H9 (cell line): Measurements from ENCODE around the gene PPP2CA. TPM values are rescaled to one million over a fixed set of nuclear protein-coding genes. Genes with fewer than 3 reads are reported as not detected.

Experiments used
- DNase-seq: peaks from one replicate; pipeline ENCODE4 v3.0.0-alpha.2; 2017
- H2AFZ ChIP-seq: one replicate; pipeline ENCODE4 v1.6.1; 2013; ENCODE audit warnings: mild to moderate bottlenecking, low read length, control low read depth, moderate library complexity
- H2AK5ac ChIP-seq: 2 replicates; pipeline ENCODE4 v1.6.1; 2013; ENCODE audit warnings: low read length, control low read depth, mixed read lengths; ENCODE audit not compliant: insufficient read length
- H2BK120ac ChIP-seq: one replicate; pipeline ENCODE4 v1.6.1; 2013; ENCODE audit warnings: low read depth, mild to moderate bottlenecking, low read length, control low read depth, inconsistent platforms; ENCODE audit not compliant: poor library complexity, severe bottlenecking
- H2BK12ac ChIP-seq: 2 replicates; pipeline ENCODE4 v1.6.1; 2013; ENCODE audit warnings: low read length, control low read depth, mixed read lengths, low read depth; ENCODE audit not compliant: insufficient read length
- H2BK15ac ChIP-seq: 2 replicates; pipeline ENCODE4 v1.6.1; 2013; ENCODE audit warnings: low read depth, low read length, control low read depth
- H2BK20ac ChIP-seq: one replicate; pipeline ENCODE4 v1.6.1; 2013; ENCODE audit warnings: low read depth, mild to moderate bottlenecking, low read length, control low read depth, inconsistent platforms; ENCODE audit not compliant: poor library complexity, severe bottlenecking
- H2BK5ac ChIP-seq: 2 replicates; pipeline ENCODE4 v1.6.1; 2013; ENCODE audit warnings: low read length, control low read depth, mixed read lengths; ENCODE audit not compliant: insufficient read length
- H3K14ac ChIP-seq: 2 replicates; pipeline ENCODE4 v1.6.1; 2013; ENCODE audit warnings: low read length, control low read depth; ENCODE audit not compliant: insufficient read depth
- H3K18ac ChIP-seq: 2 replicates; pipeline ENCODE4 v1.6.1; 2013; ENCODE audit warnings: low read depth, mild to moderate bottlenecking, mixed read lengths, low read length, control low read depth; ENCODE audit not compliant: insufficient read length
- H3K23ac ChIP-seq: 2 replicates; pipeline ENCODE4 v1.6.1; 2013; ENCODE audit warnings: low read length, control low read depth, mixed read lengths, low read depth; ENCODE audit not compliant: insufficient read length
- H3K23me2 ChIP-seq: 2 replicates; pipeline ENCODE4 v1.6.1; 2013; ENCODE audit warnings: low read depth, mild to moderate bottlenecking, mixed read lengths, low read length, control low read depth; ENCODE audit not compliant: insufficient read length, poor library complexity, severe bottlenecking
- H3K27ac ChIP-seq: 2 replicates; pipeline ENCODE4 v1.5.1; 2013; ENCODE audit warnings: low read length, control low read depth, mixed read lengths, low read depth; ENCODE audit not compliant: insufficient read length
- H3K27me3 ChIP-seq: 2 replicates; pipeline ENCODE4 v1.6.1; 2013; ENCODE audit warnings: low read length, control low read depth, inconsistent platforms; ENCODE audit not compliant: insufficient read depth
- H3K4ac ChIP-seq: 2 replicates; pipeline ENCODE4 v1.6.1; 2013; ENCODE audit warnings: low read depth, mild to moderate bottlenecking, control low read depth, inconsistent platforms, low read length, moderate library complexity
- H3K4me1 ChIP-seq: 2 replicates; pipeline ENCODE4 v1.6.1; 2013; ENCODE audit warnings: low read length, control low read depth, inconsistent platforms; ENCODE audit not compliant: insufficient read depth
- H3K4me2 ChIP-seq: 2 replicates; pipeline ENCODE4 v1.6.1; 2013; ENCODE audit warnings: low read length, control low read depth, mixed read lengths; ENCODE audit not compliant: insufficient read length, insufficient read depth
- H3K56ac ChIP-seq: 2 replicates; pipeline ENCODE4 v1.6.1; 2013; ENCODE audit warnings: low read depth, mild to moderate bottlenecking, mixed read lengths, low read length, control low read depth; ENCODE audit not compliant: insufficient read length
- H3K79me1 ChIP-seq: 2 replicates; pipeline ENCODE4 v1.6.1; 2013; ENCODE audit warnings: low read depth, mild to moderate bottlenecking, moderate library complexity, low read length, control low read depth, inconsistent platforms; ENCODE audit not compliant: insufficient read depth, poor library complexity, severe bottlenecking
- H3K79me2 ChIP-seq: 2 replicates; pipeline ENCODE4 v1.6.1; 2013; ENCODE audit warnings: low read length, control low read depth, inconsistent platforms; ENCODE audit not compliant: insufficient read depth
- H3K9ac ChIP-seq: 2 replicates; pipeline ENCODE4 v1.6.1; 2013; ENCODE audit warnings: low read length, control low read depth, mixed read lengths; ENCODE audit not compliant: insufficient read length; ENCODE audit errors: extremely low read depth
- H3K9me3 ChIP-seq: one replicate; pipeline ENCODE4 v1.6.1; 2013; ENCODE audit warnings: low read depth, low read length, inconsistent platforms; ENCODE audit not compliant: control insufficient read depth
- H3T11ph ChIP-seq: one replicate; pipeline ENCODE4 v1.6.1; 2013; ENCODE audit warnings: mild to moderate bottlenecking, low read length, control low read depth, inconsistent platforms
- H4K20me1 ChIP-seq: one replicate; pipeline ENCODE4 v1.6.1; 2013; ENCODE audit not compliant: control insufficient read depth, insufficient read length, insufficient read depth
- H4K5ac ChIP-seq: 2 replicates; pipeline ENCODE4 v1.6.1; 2013; ENCODE audit warnings: low read depth, mild to moderate bottlenecking, mixed read lengths, low read length, control low read depth; ENCODE audit not compliant: insufficient read length
- H4K8ac ChIP-seq: replicated peaks from 2 replicates; pipeline ENCODE4 v1.6.1; 2013; ENCODE audit warnings: low read length, control low read depth, mixed read lengths, low read depth; ENCODE audit not compliant: insufficient read length
- H4K91ac ChIP-seq: 2 replicates; pipeline ENCODE4 v1.6.1; 2013; ENCODE audit warnings: low read depth, mild to moderate bottlenecking, moderate library complexity, mixed read lengths, low read length, control low read depth; ENCODE audit not compliant: insufficient read length
- H3K27ac Mint-ChIP-seq, 3 experiments: 2 replicates in 2 of 3; 3 replicates in 1 of 3; pipeline ENCODE4 v1.8.0; 2020 to 2021; ENCODE audit warnings: mixed read lengths in 3 of 3, mild to moderate bottlenecking in 1 of 3, moderate library complexity in 1 of 3
- H3K27me3 Mint-ChIP-seq: 2 replicates; pipeline ENCODE4 v1.8.0; 2021; ENCODE audit warnings: low read depth, mild to moderate bottlenecking, moderate library complexity, mixed read lengths
- H3K36me3 Mint-ChIP-seq, 3 experiments: 2 replicates in 2 of 3; 3 replicates in 1 of 3; pipeline ENCODE4 v1.8.0; 2020 to 2021; ENCODE audit warnings: low read depth in 3 of 3, mixed read lengths in 3 of 3; ENCODE audit not compliant: insufficient read depth in 1 of 3
- H3K4me1 Mint-ChIP-seq, 2 experiments: 2 replicates each; pipeline ENCODE4 v1.8.0; 2020; ENCODE audit warnings: mixed read lengths in 2 of 2
- H3K4me3 Mint-ChIP-seq, 2 experiments: 2 replicates in 1 of 2; 3 replicates in 1 of 2; pipeline ENCODE4 v1.8.0; 2020 to 2021; ENCODE audit warnings: mild to moderate bottlenecking in 2 of 2, mixed read lengths in 2 of 2, moderate library complexity in 1 of 2
- H3K9me3 Mint-ChIP-seq, 2 experiments: 2 replicates in 1 of 2; 3 replicates in 1 of 2; pipeline ENCODE4 v1.8.0; 2020; ENCODE audit warnings: mild to moderate bottlenecking in 2 of 2, mixed read lengths in 2 of 2, moderate library complexity in 1 of 2
- CTCF ChIP-seq: fragments of 200-600 bp; sonication (generic); conservative IDR thresholded peaks from 3 replicates; pipeline ENCODE4 v1.8.0; 2021; ENCODE audit warnings: antibody characterized with exemption, mild to moderate bottlenecking
- WGBS: extraction: QIAGEN DNeasy Blood & Tissue Kit; methylation state at CpG from one replicate; pipeline ENCODE4 v1.1.7; 2013; ENCODE audit warnings: missing lambda C conversion rate, low lambda C conversion rate, mixed read lengths; ENCODE audit not compliant: insufficient read length; ENCODE audit errors: extremely low coverage; 5-methylcytosine and 5-hydroxymethylcytosine counted together
- total RNA-seq: library from RNA; stranded (reverse); gene quantifications from 2 replicates; pipeline ENCODE4 v1.2.1, GENCODE V29; 2021

The PPP2CA gene
- total RNA-seq, 1 experiment from 2014 or later: 244 TPM

- H3K18ac ChIP-seq: no peak overlapping the region
- H3K4ac ChIP-seq: no peak overlapping the region
- Mint-ChIP-seq H3K27me3 (no peaks in the 10 kb centered on the region), H3K9me3 (no peaks in the 10 kb centered on the region), H3K4me1 (peaks cover 34% of the 10 kb centered on the region in 2 experiments), H3K27ac (peak overlapping the region in 2 of 3 experiments; percentile 14 to 28; a peak in 3 of 7 replicates), H3K36me3 (no peaks in the 10 kb centered on the region), H3K4me3 (no peak overlapping the region)
- peaks cover 3% of the 10 kb centered on the region; the same call in 1 of the 2 replicates for H3K4me1 ChIP-seq
- no peaks in the 10 kb centered on the region for H4K20me1 ChIP-seq
- H4K8ac ChIP-seq: no peak overlapping the region
- H3K14ac ChIP-seq: no peak overlapping the region
- H2BK15ac ChIP-seq: no peak overlapping the region
- H4K5ac ChIP-seq: no peak overlapping the region
- no peak overlapping the region for H4K91ac ChIP-seq
- no peak for DNase-seq
- no peak overlapping the region for H2AK5ac ChIP-seq
- no peak overlapping the region for H3K56ac ChIP-seq
- H2BK5ac ChIP-seq: no peak overlapping the region
- no peak overlapping the region for H3T11ph ChIP-seq
- no peak overlapping the region for H3K27ac ChIP-seq
- H3K79me2 ChIP-seq: no peaks in the 10 kb centered on the region
- no peak overlapping the region for H3K9ac ChIP-seq
- H3K27me3 ChIP-seq: no peaks in the 10 kb centered on the region
- no peak overlapping the region for H2BK20ac ChIP-seq
- H3K79me1 ChIP-seq: no peaks in the 10 kb centered on the region
- H3K4me2 ChIP-seq: no peak overlapping the region
- H3K23me2 ChIP-seq: no peaks in the 10 kb centered on the region
- WGBS: no CpG with 5 or more reads among the region's 7 CpGs
- no peaks in the 10 kb centered on the region for H3K9me3 ChIP-seq
- H3K23ac ChIP-seq: no peak overlapping the region
- no peak overlapping the region for H2BK12ac ChIP-seq
- H2BK120ac ChIP-seq: no peak overlapping the region
- no peak overlapping the region for H2AFZ ChIP-seq
- no peak for TF ChIP-seq CTCF
These were observed 14.6 kb upstream of the PPP2CA start for GRCh38 chr5:134240421-134240962.
